A549 (cell line): Measurements from ENCODE around the gene GJA3. TPM values are rescaled to one million over a fixed set of nuclear protein-coding genes. Genes with fewer than 3 reads are reported as not detected.

Experiments used
- ATAC-seq, 2 experiments: fragments of 200-7000 bp in 1 of 2; fragments of >200 bp in 1 of 2; cut with Nextera tagmentation in 1 of 2; cut with Tn5 transposase in 1 of 2; 3 replicates each; pipeline versions ENCODE4 v1.8.0 to v1.9.1; 2018 to 2020; ENCODE audit warnings: mild to moderate bottlenecking in 1 of 2, moderate library complexity in 1 of 2
- CTCF ChIA-PET: fragments of 300-600 bp; sonication (Branson Sonifier 250); formaldehyde crosslinking; extraction: SDS; loops from one replicate; lab custom pipeline; 2021; ENCODE audit warnings: antibody characterized with exemption, inconsistent platforms; lab: Yijun Ruan, JAX
- POLR2A ChIA-PET: fragments of 350-600 bp; formaldehyde crosslinking; extraction: SDS; loops from one replicate; lab custom pipeline; 2021; ENCODE audit warnings: antibody characterized with exemption, inconsistent platforms; lab: Yijun Ruan, JAX
- DNase-seq, 2 experiments: peaks; one replicate each; pipeline versions ENCODE4 v3.0.0 to v3.0.0-alpha.2; 2011 to 2016; ENCODE audit warnings: low read depth in 1 of 2, low spot score in 1 of 2
- FAIRE-seq: peaks from 2 replicates; lab custom pipeline; 2011; peaks lifted over from hg19 to GRCh38; lab: Jason Lieb, UNC
- H3K27ac ChIP-seq, 2 experiments: fragments of >200 bp; sonication (Bioruptor Twin); formaldehyde crosslinking; 3 replicates each; pipeline ENCODE4 v1.5.1; 2016 to 2017
- H3K4me1 ChIP-seq: fragments of >200 bp; sonication (Bioruptor Twin); formaldehyde crosslinking; 3 replicates; pipeline ENCODE4 v1.6.1; 2016
- H3K4me2 ChIP-seq: fragments of >200 bp; sonication (Bioruptor Twin); formaldehyde crosslinking; 3 replicates; pipeline ENCODE4 v1.6.1; 2016
- H3K4me3 ChIP-seq: fragments of >200 bp; sonication (Bioruptor Twin); formaldehyde crosslinking; 3 replicates; pipeline ENCODE4 v1.5.1; 2016
- H3K9me3 ChIP-seq: fragments of >200 bp; sonication (Bioruptor Twin); formaldehyde crosslinking; 3 replicates; pipeline ENCODE4 v1.6.1; 2016
- CBX2 ChIP-seq: fragments of 200-600 bp; sonication (generic); IDR thresholded peaks from 2 replicates; pipeline ENCODE4 v1.6.1; 2016; ENCODE audit warnings: low read depth, mild to moderate bottlenecking, borderline replicate concordance
- CHD4 ChIP-seq: fragments of 200-600 bp; sonication (generic); IDR thresholded peaks from 2 replicates; pipeline ENCODE4 v1.6.1; 2016; ENCODE audit warnings: antibody characterized with exemption, mild to moderate bottlenecking, borderline replicate concordance
- E2F6 ChIP-seq: IDR thresholded peaks from 2 replicates; pipeline ENCODE4 v1.6.1; 2012; ENCODE audit warnings: low read depth, borderline replicate concordance
- EHF ChIP-seq: fragments of 250-450 bp; sonication (Bioruptor Pico); IDR thresholded peaks from 2 replicates; pipeline ENCODE4 v1.5.0; 2020; ENCODE audit warnings: mild to moderate bottlenecking
- EP300 ChIP-seq, 2 experiments: fragments of >200 bp; sonication (Bioruptor Twin); formaldehyde crosslinking; IDR thresholded peaks; 2 replicates in 1 of 2; 3 replicates in 1 of 2; pipeline ENCODE4 v1.6.1; 2016 to 2017
- ESRRA ChIP-seq: fragments of 150-350 bp; IDR thresholded peaks from 2 replicates; pipeline ENCODE4 v1.6.1; 2014; ENCODE audit warnings: mild to moderate bottlenecking, low read length, borderline replicate concordance
- FOSB ChIP-seq: fragments of 250-450 bp; sonication (Bioruptor Pico); IDR thresholded peaks from 2 replicates; pipeline ENCODE4 v1.5.0; 2020; ENCODE audit warnings: mild to moderate bottlenecking, moderate library complexity
- HDAC2 ChIP-seq: fragments of 200-600 bp; sonication (generic); IDR thresholded peaks from 2 replicates; pipeline ENCODE4 v1.6.1; 2016
- HOXA7 ChIP-seq: fragments of 250-450 bp; sonication (Bioruptor Pico); IDR thresholded peaks from 2 replicates; pipeline ENCODE4 v1.5.0; 2020; ENCODE audit warnings: mild to moderate bottlenecking, moderate library complexity
- HOXB13 ChIP-seq: fragments of 250-450 bp; sonication (Bioruptor Pico); IDR thresholded peaks from 2 replicates; pipeline ENCODE4 v1.5.0; 2020; ENCODE audit warnings: low read depth, mild to moderate bottlenecking, moderate library complexity
- JUNB ChIP-seq: fragments of >200 bp; sonication (Bioruptor Twin); formaldehyde crosslinking; IDR thresholded peaks from 2 replicates; pipeline ENCODE4 v1.6.1; 2016
- KDM1A ChIP-seq: fragments of 200-600 bp; sonication (generic); IDR thresholded peaks from 2 replicates; pipeline ENCODE4 v1.6.1; 2016; ENCODE audit warnings: low read depth, mild to moderate bottlenecking
- MAFK ChIP-seq: fragments of 450-650 bp; IDR thresholded peaks from 2 replicates; pipeline ENCODE4 v1.6.1; 2014; ENCODE audit not compliant: partially characterized antibody
- NR3C1 ChIP-seq: fragments of >200 bp; sonication (Bioruptor Twin); formaldehyde crosslinking; IDR thresholded peaks from 3 replicates; pipeline ENCODE4 v1.6.1; 2017
- POLR2AphosphoS2 ChIP-seq: conservative IDR thresholded peaks from 2 replicates; pipeline ENCODE4 v1.6.1; 2012; ENCODE audit warnings: low read length, improper control_type of control experiment, inconsistent platforms
- RARB ChIP-seq: fragments of 250-450 bp; sonication (Bioruptor Pico); IDR thresholded peaks from 2 replicates; pipeline ENCODE4 v1.8.0; 2021; ENCODE audit warnings: mild to moderate bottlenecking, moderate library complexity
- RCOR1 ChIP-seq: fragments of 150-350 bp; IDR thresholded peaks from 2 replicates; pipeline ENCODE4 v1.6.1; 2014; ENCODE audit warnings: antibody characterized with exemption, low read length, low read depth
- REST ChIP-seq: fragments of 200-600 bp; sonication (generic); IDR thresholded peaks from 2 replicates; pipeline ENCODE4 v1.6.1; 2016; ENCODE audit warnings: antibody characterized with exemption, mild to moderate bottlenecking, moderate library complexity
- RFX5 ChIP-seq: fragments of 450-650 bp; IDR thresholded peaks from 2 replicates; pipeline ENCODE4 v1.7.1; 2014; ENCODE audit warnings: antibody characterized with exemption, mild to moderate bottlenecking, moderate library complexity
- SREBF2 ChIP-seq: fragments of 450-650 bp; IDR thresholded peaks from 2 replicates; pipeline ENCODE4 v1.6.1; 2014; ENCODE audit warnings: mild to moderate bottlenecking, moderate library complexity
- ZC3H11A ChIP-seq: fragments of 450-650 bp; IDR thresholded peaks from 2 replicates; pipeline ENCODE4 v1.6.1; 2014; ENCODE audit warnings: antibody characterized with exemption, mild to moderate bottlenecking
- ZFP36 ChIP-seq: fragments of 450-650 bp; IDR thresholded peaks from 2 replicates; pipeline ENCODE4 v1.6.1; 2014; ENCODE audit warnings: borderline replicate concordance; ENCODE audit not compliant: partially characterized antibody
- ZNF302 ChIP-seq: fragments of 250-450 bp; sonication (Bioruptor Pico); IDR thresholded peaks from 2 replicates; pipeline ENCODE4 v1.9.0; 2021; ENCODE audit warnings: inconsistent platforms, mild to moderate bottlenecking, moderate library complexity
- ZSCAN20 ChIP-seq: fragments of 250-450 bp; sonication (Bioruptor Pico); IDR thresholded peaks from 2 replicates; pipeline ENCODE4 v1.8.0; 2022; ENCODE audit warnings: mild to moderate bottlenecking, moderate library complexity
- WGBS: methylation state at CpG from one replicate; pipeline ENCODE4 v1.1.6; 2017; ENCODE audit errors: missing lambda C conversion rate; 5-methylcytosine and 5-hydroxymethylcytosine counted together
- polyA plus RNA-seq, 4 experiments: library from polyadenylated mRNA; depleted of rRNA in 3 of 4; stranded (reverse); fragments of >200 nt; fragmentation: RNase III in 1 of 4; extraction: RNeasy Plus Mini Kit Qiagen cat#74134 plus additional on column Dnase treatment in 1 of 4; gene quantifications; 2 replicates in 3 of 4; 3 replicates in 1 of 4; pipeline ENCODE4 v1.2.3, GENCODE V29; 2011 to 2017
- TF ChIP-seq, protein P1 (sequence below): IDR thresholded peaks from 2 replicates; pipeline ENCODE4 v1.6.1; 2012
- TF ChIP-seq, protein P2 (sequence below): fragments of >200 bp; sonication (Bioruptor Twin); formaldehyde crosslinking; IDR thresholded peaks from 3 replicates; pipeline ENCODE4 v1.6.1; 2016
- TF ChIP-seq, protein P3 (sequence below): IDR thresholded peaks from 2 replicates; pipeline ENCODE4 v1.6.1; 2012

The GJA3 gene
- polyA plus RNA-seq, 2 of the 4 experiments (the other 2 are of a cell fraction), result 0.06 to 0.19 TPM

GRCh38 chr13:20145521-20145920, 15.3 kb downstream of the GJA3 start:
- Histone ChIP-seq H3K4me2 (no peak overlapping the region), H3K27ac (no peak overlapping the region), H3K4me1 (no peaks in the 10 kb centered on the region)
- FAIRE-seq (no peak), DNase-seq (no peak), ATAC-seq (no peak)
- POLR2A ChIA-PET, result no interaction called here
- TF ChIP-seq RARB (CRISPR knock-in tag), result no peak
- TF ChIP-seq RCOR1, result no peak
- no peak for TF ChIP-seq HOXB13
- TF ChIP-seq, protein P1, sequence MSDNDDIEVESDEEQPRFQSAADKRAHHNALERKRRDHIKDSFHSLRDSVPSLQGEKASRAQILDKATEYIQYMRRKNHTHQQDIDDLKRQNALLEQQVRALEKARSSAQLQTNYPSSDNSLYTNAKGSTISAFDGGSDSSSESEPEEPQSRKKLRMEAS, result no peak
- no peak for TF ChIP-seq HDAC2
- TF ChIP-seq ZC3H11A, result no peak
- no peak for TF ChIP-seq REST
- TF ChIP-seq CBX2, result no peak
- TF ChIP-seq POLR2AphosphoS2, result no peak
- TF ChIP-seq SREBF2, result no peak
- TF ChIP-seq JUNB, result no peak
- TF ChIP-seq ZSCAN20 (CRISPR knock-in tag), result no peak
- TF ChIP-seq, protein P2, sequence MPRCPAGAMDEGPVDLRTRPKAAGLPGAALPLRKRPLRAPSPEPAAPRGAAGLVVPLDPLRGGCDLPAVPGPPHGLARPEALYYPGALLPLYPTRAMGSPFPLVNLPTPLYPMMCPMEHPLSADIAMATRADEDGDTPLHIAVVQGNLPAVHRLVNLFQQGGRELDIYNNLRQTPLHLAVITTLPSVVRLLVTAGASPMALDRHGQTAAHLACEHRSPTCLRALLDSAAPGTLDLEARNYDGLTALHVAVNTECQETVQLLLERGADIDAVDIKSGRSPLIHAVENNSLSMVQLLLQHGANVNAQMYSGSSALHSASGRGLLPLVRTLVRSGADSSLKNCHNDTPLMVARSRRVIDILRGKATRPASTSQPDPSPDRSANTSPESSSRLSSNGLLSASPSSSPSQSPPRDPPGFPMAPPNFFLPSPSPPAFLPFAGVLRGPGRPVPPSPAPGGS, result no peak
- TF ChIP-seq MAFK, result no peak
- TF ChIP-seq RFX5, result no peak
- TF ChIP-seq ESRRA, result no peak
- no peak for TF ChIP-seq FOSB (CRISPR knock-in tag)
- no peak for TF ChIP-seq ZNF302 (CRISPR knock-in tag)
- TF ChIP-seq, all 56 proteins: peak for 0
- H3K4me3 ChIP-seq, result no peak overlapping the region
- no peaks in the 10 kb centered on the region for H3K9me3 ChIP-seq
- 46% methylated on average over 6 of the region's 7 CpGs for WGBS
- CTCF ChIA-PET, result no interaction called here

DNA sequence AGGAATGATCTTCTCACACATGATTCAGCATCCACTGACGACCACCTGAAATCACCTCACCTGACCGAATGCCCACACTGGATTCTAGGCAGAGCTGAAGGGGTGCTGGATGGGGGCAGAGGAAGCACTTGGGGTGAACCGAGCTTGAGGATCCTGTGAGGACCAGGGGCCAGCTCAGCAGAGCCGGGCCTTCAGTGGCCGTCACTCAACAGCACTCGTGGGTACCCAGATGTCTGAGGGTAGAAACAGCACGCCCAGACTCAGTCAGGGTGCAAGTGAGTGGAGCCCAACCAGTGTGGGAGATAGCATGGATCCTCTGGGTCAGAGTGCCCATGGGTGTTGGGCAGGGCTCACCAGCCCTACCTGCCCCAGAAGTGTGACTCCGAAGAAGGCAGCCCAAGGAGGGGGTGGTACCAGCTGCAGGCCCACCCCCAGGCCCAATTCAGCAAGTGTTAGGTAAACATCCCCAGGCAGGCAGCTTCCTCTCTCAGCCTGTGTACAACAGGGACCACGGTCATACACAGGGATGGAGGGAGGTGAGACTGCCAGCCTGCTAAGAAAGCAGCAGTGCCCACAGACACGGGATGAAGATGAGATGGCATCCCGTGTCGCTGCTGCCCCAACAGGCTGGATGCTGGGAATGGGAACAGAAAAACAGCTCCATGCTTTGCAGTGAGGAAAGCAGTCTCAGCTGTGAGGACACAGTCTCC, 16.6 kb downstream of the GJA3 start:
- Histone ChIP-seq H3K4me1 (no peaks in the 10 kb centered on the region), H3K27ac (no peak overlapping the region), H3K4me2 (no peak overlapping the region), H3K9me3 (no peaks in the 10 kb centered on the region), H3K4me3 (no peak overlapping the region)
- CTCF ChIA-PET, result interaction anchor here (0.5 to 1.7 kb wide), 4 partner anchors 10 to 20 kb away, joined by 3 to 5 read pairs (median 4); no protein-coding TSS in a partner anchor
- no peak for DNase-seq
- 57% methylated on average over 12 of the region's 12 CpGs for WGBS
- FAIRE-seq, result no peak
- no peak for ATAC-seq
- TF ChIP-seq, protein P2, result no peak
- TF ChIP-seq EP300 (IDR thresholded peaks at IDR 0.05) (no peak), ESRRA (no peak), HOXA7 (no peak), E2F6 (no peak), KDM1A (no peak), NR3C1 (no peak), EHF (CRISPR knock-in tag) (no peak), ZC3H11A (no peak), ZFP36 (no peak), RCOR1 (no peak), SREBF2 (no peak), RARB (CRISPR knock-in tag) (no peak), ZSCAN20 (CRISPR knock-in tag) (no peak), CHD4 (no peak), MAFK (no peak)
- TF ChIP-seq, protein P3, sequence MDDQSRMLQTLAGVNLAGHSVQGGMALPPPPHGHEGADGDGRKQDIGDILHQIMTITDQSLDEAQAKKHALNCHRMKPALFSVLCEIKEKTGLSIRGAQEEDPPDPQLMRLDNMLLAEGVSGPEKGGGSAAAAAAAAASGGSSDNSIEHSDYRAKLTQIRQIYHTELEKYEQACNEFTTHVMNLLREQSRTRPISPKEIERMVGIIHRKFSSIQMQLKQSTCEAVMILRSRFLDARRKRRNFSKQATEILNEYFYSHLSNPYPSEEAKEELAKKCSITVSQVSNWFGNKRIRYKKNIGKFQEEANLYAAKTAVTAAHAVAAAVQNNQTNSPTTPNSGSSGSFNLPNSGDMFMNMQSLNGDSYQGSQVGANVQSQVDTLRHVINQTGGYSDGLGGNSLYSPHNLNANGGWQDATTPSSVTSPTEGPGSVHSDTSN, result no peak
- POLR2A ChIA-PET, result no interaction called here
